Uterus (tissue), 4 donors: Measurements from ENCODE around the gene GPR12. TPM values are rescaled to one million over a fixed set of nuclear protein-coding genes. Genes with fewer than 3 reads are reported as not detected.
A peak's percentile ranks its signal among the peaks of the same experiment; 100 is the strongest.

Experiments used
- DNase-seq, 2 donors: peaks; one replicate each; pipeline ENCODE4 v3.0.0-alpha.2; 2019 to 2020
- H3K27ac ChIP-seq, 2 donors: fragments of 200-600 bp; sonication (generic); 1 replicate in 1 of 2; 2 replicates in 1 of 2; pipeline ENCODE4 v1.5.1; 2016 to 2018
- H3K27me3 ChIP-seq, 2 donors: fragments of 200-600 bp; sonication (generic); one replicate each; pipeline ENCODE4 v1.5.1; 2018 to 2019; ENCODE audit warnings: control low read depth in 1 of 2
- H3K36me3 ChIP-seq, 2 donors: fragments of 200-600 bp; sonication (generic); one replicate each; pipeline ENCODE4 v1.5.1; 2019; ENCODE audit warnings: control low read depth in 1 of 2
- H3K4me1 ChIP-seq, 2 donors: fragments of 200-600 bp; sonication (generic); one replicate each; pipeline ENCODE4 v1.5.1; 2018 to 2019; ENCODE audit warnings: control low read depth in 1 of 2
- H3K4me3 ChIP-seq, 2 donors: fragments of 200-600 bp; sonication (generic); 1 replicate in 1 of 2; 2 replicates in 1 of 2; pipeline ENCODE4 v1.5.1; 2018 to 2019; ENCODE audit warnings: mild to moderate bottlenecking in 1 of 2
- H3K9me3 ChIP-seq, 2 donors: fragments of 200-600 bp; sonication (generic); one replicate each; pipeline ENCODE4 v1.5.1; 2019; ENCODE audit warnings: control low read depth in 1 of 2
- CTCF ChIP-seq, 4 experiments: fragments of 200-600 bp in 2 of 4; fragments of 450-650 bp in 2 of 4; sonication (generic) in 2 of 4; IDR thresholded peaks; one replicate each; pipeline ENCODE4 v1.5.1; 2016 to 2019; ENCODE audit warnings: antibody characterized with exemption in 4 of 4, mild to moderate bottlenecking in 2 of 4, moderate library complexity in 1 of 4
- POLR2A ChIP-seq, 2 donors: fragments of 450-650 bp; IDR thresholded peaks; one replicate each; pipeline ENCODE4 v1.6.1; 2016; ENCODE audit warnings: antibody characterized with exemption in 2 of 2, mild to moderate bottlenecking in 1 of 2, moderate library complexity in 1 of 2
- intact Hi-C: fragments of 100-400 bp; cut with DNase I; formaldehyde crosslinking; loops from one replicate; pipeline ENCODE4 v1.15.1; 2023; ENCODE audit warnings: low total_unique reads
- total RNA-seq, 4 donors: library from RNA; depleted of rRNA in 3 of 4; stranded (reverse); fragments of >200 nt in 3 of 4; gene quantifications; one replicate each; pipeline versions ENCODE4 v1.1.0 to v1.2.4, GENCODE V29; 2014 to 2023
- donor health status: DM: yes; HTN: yes; CAD: no.

GPR12 gene
- total RNA-seq, 4 donors from 2014 or later, result not detected

GRCh38 chr13:26707122-26708006 is 53.2 kb downstream of the GPR12 start:
- no peaks in the 10 kb centered on the region for H3K4me1 ChIP-seq
- H3K27me3 ChIP-seq, result no peaks in the 10 kb centered on the region
- no peak for DNase-seq
- TF ChIP-seq CTCF (IDR thresholded peaks at IDR 0.05), result peak; percentile 28 to 49 (median 43)
- TF ChIP-seq POLR2A (IDR thresholded peaks at IDR 0.05), result no peak
- H3K36me3 ChIP-seq, result no peaks in the 10 kb centered on the region
- no peak overlapping the region for H3K27ac ChIP-seq
- H3K9me3 ChIP-seq, result no peaks in the 10 kb centered on the region
- intact Hi-C loops, result no loop called here
- H3K4me3 ChIP-seq, result no peak overlapping the region

- DNase-seq, result no peak
- no peak overlapping the region for H3K27ac ChIP-seq
- intact Hi-C loops, result no loop called here
- no peaks in the 10 kb centered on the region for H3K4me1 ChIP-seq
- H3K27me3 ChIP-seq, result no peaks in the 10 kb centered on the region
- H3K36me3 ChIP-seq, result no peaks in the 10 kb centered on the region
- TF ChIP-seq CTCF (IDR thresholded peaks at IDR 0.05) (no peak), POLR2A (IDR thresholded peaks at IDR 0.05) (no peak)
- no peaks in the 10 kb centered on the region for H3K9me3 ChIP-seq
- H3K4me3 ChIP-seq, result no peak overlapping the region
Observed at GRCh38 chr13:26706381-26706780, 54.2 kb downstream of the GPR12 start.

GRCh38 chr13:26705536-26705935 is 55.0 kb downstream of the GPR12 start:
- TF ChIP-seq CTCF (IDR thresholded peaks at IDR 0.05) (no peak), POLR2A (IDR thresholded peaks at IDR 0.05) (no peak)
- no peak for DNase-seq
- no peaks in the 10 kb centered on the region for H3K4me1 ChIP-seq

More at GRCh38 chr13:26705536-26705935, 55.0 kb downstream of the GPR12 start:
- H3K27me3 ChIP-seq, result no peaks in the 10 kb centered on the region
- no peaks in the 10 kb centered on the region for H3K9me3 ChIP-seq
- no peak overlapping the region for H3K4me3 ChIP-seq
- H3K36me3 ChIP-seq, result no peaks in the 10 kb centered on the region
- intact Hi-C loops, result no loop called here
- H3K27ac ChIP-seq, result no peak overlapping the region

Other genes starting within 250 kb of the GPR12 start
- gene WASF3, start 203.1 kb downstream of the GPR12 start, total RNA-seq, result 10 to 100 TPM in 3 of 4 donors, 1 to 10 TPM in 1; 5.9 to 37.5 (median 12.5) TPM